Osteocyte (in vitro differentiated cells): ENCODE measurements around the gene RFX7. TPM values are rescaled to one million over a fixed set of nuclear protein-coding genes. Genes with fewer than 3 reads are reported as not detected.

Experiments used
- DNase-seq: peaks from one replicate; pipeline ENCODE4 v3.0.0; 2021; ENCODE audit warnings: mixed read lengths; ENCODE audit not compliant: unreplicated experiment; ENCODE audit errors: extremely low spot score
- H3K27ac Mint-ChIP-seq: one replicate; pipeline ENCODE4 v1.8.0; 2021; ENCODE audit warnings: mild to moderate bottlenecking, mixed read lengths; ENCODE audit not compliant: unreplicated experiment
- H3K27me3 Mint-ChIP-seq: one replicate; pipeline ENCODE4 v1.8.0; 2021; ENCODE audit warnings: mixed read lengths; ENCODE audit not compliant: unreplicated experiment
- H3K36me3 Mint-ChIP-seq: one replicate; pipeline ENCODE4 v1.8.0; 2021; ENCODE audit warnings: mixed read lengths; ENCODE audit not compliant: unreplicated experiment
- H3K4me1 Mint-ChIP-seq: one replicate; pipeline ENCODE4 v1.8.0; 2021; ENCODE audit warnings: mixed read lengths; ENCODE audit not compliant: unreplicated experiment
- H3K4me3 Mint-ChIP-seq: one replicate; pipeline ENCODE4 v1.8.0; 2021; ENCODE audit warnings: mild to moderate bottlenecking, moderate library complexity, mixed read lengths; ENCODE audit not compliant: unreplicated experiment
- H3K9me3 Mint-ChIP-seq: one replicate; pipeline ENCODE4 v1.8.0; 2021; ENCODE audit warnings: mixed read lengths; ENCODE audit not compliant: unreplicated experiment
- CTCF ChIP-seq: fragments of 200-600 bp; sonication (generic); IDR thresholded peaks from 2 replicates; pipeline ENCODE4 v1.5.0; 2021; ENCODE audit warnings: antibody characterized with exemption, mild to moderate bottlenecking, moderate library complexity
- total RNA-seq: library from RNA; stranded (reverse); gene quantifications from 2 replicates; pipeline ENCODE4 v1.2.1, GENCODE V29; 2021

RFX7 gene
- total RNA-seq, 1 donor from 2014 or later = 20.2 TPM

GRCh38 chr15:56242576-56243162, 1.0 kb downstream of the RFX7 start:
- Mint-ChIP-seq H3K27ac (peak overlapping the region; percentile 88), H3K4me1 (peaks cover 42% of the 10 kb centered on the region), H3K4me3 (peak overlapping the region; percentile 87), H3K9me3 (no peaks in the 10 kb centered on the region), H3K27me3 (no peaks in the 10 kb centered on the region), H3K36me3 (peaks cover 2% of the 10 kb centered on the region)
- no peak for DNase-seq
- TF ChIP-seq CTCF = no peak

- TF ChIP-seq CTCF = no peak
- Mint-ChIP-seq H3K4me3 (peak overlapping the region; percentile 87), H3K36me3 (peaks cover 2% of the 10 kb centered on the region), H3K27me3 (no peaks in the 10 kb centered on the region), H3K9me3 (no peaks in the 10 kb centered on the region), H3K4me1 (peaks cover 49% of the 10 kb centered on the region), H3K27ac (peak overlapping the region; percentile 60)
- no peak for DNase-seq
Measured at GRCh38 chr15:56241374-56242105, 2.1 kb downstream of the RFX7 start.

GRCh38 chr15:56240390-56240789, 3.3 kb downstream of the RFX7 start:
- Mint-ChIP-seq H3K9me3 (no peaks in the 10 kb centered on the region), H3K27ac (peak overlapping the region; percentile 59), H3K4me3 (no peak overlapping the region), H3K4me1 (peaks cover 43% of the 10 kb centered on the region), H3K27me3 (no peaks in the 10 kb centered on the region), H3K36me3 (peaks cover 2% of the 10 kb centered on the region)
- DNase-seq = no peak
- TF ChIP-seq CTCF = no peak

- no peak for TF ChIP-seq CTCF
- Mint-ChIP-seq H3K9me3 (peaks cover 16% of the 10 kb centered on the region), H3K27me3 (no peaks in the 10 kb centered on the region), H3K36me3 (peaks cover 32% of the 10 kb centered on the region), H3K4me3 (no peak overlapping the region), H3K27ac (no peak overlapping the region), H3K4me1 (peaks cover 27% of the 10 kb centered on the region)
- DNase-seq = no peak
Measured at GRCh38 chr15:56236197-56236596, 7.5 kb downstream of the RFX7 start.

- DNase-seq = no peak
- H3K27ac Mint-ChIP-seq = no peak overlapping the region
- peaks cover 22% of the 10 kb centered on the region for H3K9me3 Mint-ChIP-seq
- no peaks in the 10 kb centered on the region for H3K27me3 Mint-ChIP-seq
- H3K4me1 Mint-ChIP-seq = peaks cover 18% of the 10 kb centered on the region
- H3K4me3 Mint-ChIP-seq = no peak overlapping the region
- H3K36me3 Mint-ChIP-seq = peaks cover 44% of the 10 kb centered on the region
- TF ChIP-seq CTCF = no peak
Measured at GRCh38 chr15:56234804-56235203, 8.9 kb downstream of the RFX7 start.
